Eye (tissue), 1 donor: ENCODE results near the gene HPSE.

Experiments
- DNase-seq: peaks from one replicate; pipeline ENCODE4 v3.0.0-alpha.2; 2015

The HPSE gene

DNA sequence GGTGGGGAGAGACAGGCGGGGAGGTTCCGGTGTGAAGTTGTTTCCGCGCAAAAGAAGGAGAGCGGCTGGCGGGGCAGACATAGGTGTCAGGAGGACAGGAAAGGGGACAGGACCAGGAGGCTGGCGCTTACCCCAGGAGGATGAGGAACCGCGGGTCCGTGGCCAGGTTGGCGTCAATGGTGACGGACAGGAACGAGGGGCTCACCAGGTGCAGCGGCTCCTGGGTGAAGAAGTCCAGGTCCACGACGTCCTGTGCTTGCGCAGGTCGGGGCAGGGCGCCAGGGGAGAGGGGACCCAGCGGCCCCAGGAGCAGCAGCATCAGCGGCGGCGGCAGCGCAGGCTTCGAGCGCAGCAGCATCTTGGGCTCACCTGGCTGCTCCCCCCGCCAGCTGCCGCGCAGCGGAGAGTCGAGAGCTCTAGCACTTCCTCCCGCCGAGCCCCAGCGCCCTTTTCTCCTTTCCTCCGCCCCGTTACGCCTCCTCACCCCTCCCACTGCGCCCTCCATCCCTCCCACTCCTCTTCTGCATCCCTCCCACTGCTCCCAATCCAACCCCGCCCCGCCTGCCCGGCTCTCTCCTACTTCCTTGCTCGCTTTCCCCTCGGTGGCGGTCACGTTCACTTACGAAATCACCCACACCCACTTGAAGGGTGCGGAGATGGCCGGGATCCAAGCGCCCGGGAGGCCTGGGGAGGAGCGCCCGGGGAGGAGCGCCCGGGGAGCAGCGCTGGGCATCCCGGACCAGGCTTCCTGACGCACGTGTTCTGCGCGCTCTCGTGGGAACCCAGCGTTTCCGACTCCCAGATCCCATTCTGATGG lies at the start of gene HPSE:
HPSE (minus strand) TSS at position 424 of the 817 bp plus-strand sequence; CDS start at position 358, 66 bp downstream.
- DNase-seq, result peak; percentile 84

DNA sequence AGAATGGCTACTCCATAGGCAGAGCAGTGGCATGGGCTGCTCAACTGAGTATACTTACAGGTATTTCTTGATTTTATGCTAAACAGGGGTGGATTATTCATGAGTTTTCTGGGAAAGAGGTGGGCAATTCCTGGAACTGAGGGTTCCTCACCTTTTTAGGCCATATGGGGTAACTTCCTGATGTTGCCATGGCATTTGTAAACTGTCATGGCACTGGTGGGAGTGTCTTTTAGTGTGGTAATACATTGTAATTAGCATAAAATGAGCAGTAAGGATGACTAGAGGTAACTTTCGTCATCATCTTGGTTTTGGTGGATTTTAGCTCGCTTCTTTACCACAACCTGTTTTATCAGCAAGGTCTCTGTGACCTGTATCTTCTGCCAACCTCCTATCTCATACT lies 48.2 kb upstream of the HPSE start:
- no peak for DNase-seq

GRCh38 chr4:83381173-83381572 lies 46.5 kb upstream of the HPSE start:
- no peak for DNase-seq

DNA sequence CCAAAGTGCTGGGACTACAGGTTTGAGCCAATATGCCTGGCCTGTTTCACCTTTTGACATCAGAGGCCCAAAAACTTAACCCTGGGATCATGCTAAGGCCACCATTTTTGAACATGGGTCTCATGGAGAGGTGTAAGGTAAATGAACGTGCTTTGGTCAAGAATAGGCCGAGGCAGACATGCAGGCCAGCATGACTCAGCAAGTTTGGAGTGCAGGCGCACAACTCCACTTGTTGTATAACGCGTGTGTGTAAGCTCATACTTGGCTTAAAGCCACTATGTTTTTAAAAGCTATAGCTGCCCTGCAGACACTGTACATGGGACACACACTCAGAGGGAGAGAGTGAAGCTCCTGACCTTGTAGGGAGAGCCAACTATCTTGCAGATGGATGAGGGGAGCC lies 43.8 kb upstream of the HPSE start:
- peak; percentile 27 for DNase-seq

DNA sequence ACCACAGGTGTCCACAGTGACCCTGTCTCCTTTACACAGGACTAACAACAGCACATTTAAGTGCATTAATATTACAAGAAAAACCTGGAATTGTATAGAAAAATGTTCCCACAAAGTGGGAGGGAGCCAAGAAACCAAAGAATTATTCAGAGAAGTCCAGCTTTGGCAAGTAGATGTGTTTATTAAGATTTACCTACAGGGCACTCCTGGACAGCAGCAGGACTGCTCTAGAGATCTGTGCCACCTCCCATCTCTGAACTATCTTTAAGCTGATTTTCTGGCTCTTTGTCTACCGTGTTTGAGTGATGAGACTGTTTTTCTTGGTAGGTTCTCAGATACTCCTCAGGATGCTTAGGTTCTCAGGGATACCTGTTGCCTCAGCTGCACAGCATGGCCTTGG lies 38.3 kb upstream of the HPSE start:
- no peak for DNase-seq

DNA sequence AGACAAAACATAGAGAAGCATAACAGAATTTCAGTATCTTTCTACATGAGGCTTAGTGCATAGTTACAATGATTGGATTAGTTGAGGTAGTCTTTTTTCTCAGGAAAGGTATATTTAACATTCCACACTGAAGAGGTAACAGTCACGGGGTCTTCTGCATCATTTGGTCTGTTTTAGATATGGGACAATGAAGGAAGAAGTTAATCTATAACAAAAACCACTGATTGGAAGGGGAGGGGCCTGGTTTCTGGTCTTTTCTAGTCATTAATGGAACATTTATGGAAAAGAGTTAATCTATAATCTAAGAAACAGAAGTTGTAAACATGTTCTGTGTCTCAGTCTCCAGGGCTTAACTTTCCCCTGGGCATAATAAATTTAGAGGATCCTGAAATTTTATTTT lies 37.3 kb upstream of the HPSE start:
- no peak for DNase-seq

- DNase-seq, result no peak
Observed at GRCh38 chr4:83371235-83371634, 36.6 kb upstream of the HPSE start.

DNA sequence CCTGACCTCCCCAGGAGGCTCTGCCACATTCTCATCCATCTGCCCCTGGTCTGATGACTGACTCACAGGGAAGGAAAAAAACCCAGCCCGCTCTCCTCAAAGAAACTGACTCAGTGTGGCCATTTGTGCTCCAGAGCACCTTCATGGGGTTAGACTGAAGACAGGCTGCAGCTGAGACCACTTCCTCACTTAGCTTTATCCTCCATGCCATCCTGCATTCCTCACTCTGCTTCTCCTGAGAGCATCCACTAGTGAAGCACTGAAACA lies 35.9 kb upstream of the HPSE start:
- DNase-seq, result no peak

DNA sequence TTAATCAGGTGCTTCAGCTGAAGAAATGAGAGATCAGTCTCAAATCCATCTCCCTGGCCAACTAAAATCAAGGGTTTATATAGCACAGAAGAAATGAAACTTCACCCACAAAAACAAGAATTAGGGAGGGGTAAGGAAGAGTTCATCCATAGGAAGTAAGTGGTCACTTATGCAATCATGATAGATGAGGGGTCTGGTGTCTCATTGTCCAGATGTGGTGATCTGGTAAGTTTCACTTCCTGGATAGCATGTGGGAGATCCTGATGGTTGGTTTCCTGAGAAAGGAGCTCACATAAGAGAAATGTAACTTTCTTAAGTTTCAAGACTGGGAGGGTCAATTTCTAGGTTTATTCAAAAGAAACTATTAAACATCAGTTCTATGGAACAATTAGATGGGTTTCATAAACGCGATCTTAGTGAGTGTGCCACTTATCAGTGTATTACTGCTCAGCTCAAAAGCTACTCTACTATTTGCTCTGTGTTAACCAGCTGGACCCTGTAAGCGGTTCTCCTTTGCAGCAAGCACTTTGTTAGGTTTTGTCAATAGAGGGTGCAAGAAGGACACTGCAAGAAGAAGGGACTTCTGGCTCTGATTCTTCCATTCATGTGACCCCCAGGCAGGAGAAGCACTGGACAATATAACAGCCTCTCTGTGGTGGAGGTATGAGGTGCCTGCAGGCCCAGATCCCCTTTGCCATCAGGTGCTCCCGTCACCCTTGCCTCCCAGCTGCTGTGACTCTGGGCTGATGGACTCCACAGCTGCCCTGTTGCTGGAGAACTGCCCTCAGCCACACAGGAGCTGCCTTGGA lies 35.4 kb upstream of the HPSE start:
- DNase-seq, result no peak

DNA sequence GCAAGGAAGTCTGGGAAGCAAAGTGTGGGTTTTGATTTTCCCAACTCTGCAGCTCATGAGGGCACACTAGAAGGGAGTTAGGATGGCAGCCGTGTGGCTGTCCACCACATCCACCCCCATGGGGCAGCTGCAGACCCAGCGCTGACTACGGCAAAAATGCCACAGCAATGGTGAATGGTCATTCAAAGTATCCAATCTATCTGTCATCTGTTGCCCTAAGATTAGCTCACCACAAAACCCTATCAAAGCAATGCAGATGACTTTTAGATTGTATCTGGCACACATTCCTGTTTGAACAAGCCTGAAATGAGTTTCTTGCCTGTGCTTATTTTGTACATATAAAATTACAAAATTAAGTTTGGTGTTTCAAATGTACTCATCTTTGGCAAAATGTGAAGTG lies 29.7 kb upstream of the HPSE start:
- DNase-seq, result no peak

GRCh38 chr4:83362492-83363329 lies 28.1 kb upstream of the HPSE start:
- no peak for DNase-seq

- no peak for DNase-seq
Observed at GRCh38 chr4:83361416-83362103, 26.9 kb upstream of the HPSE start.

- no peak for DNase-seq
Observed at GRCh38 chr4:83360018-83360417, 25.4 kb upstream of the HPSE start.

GRCh38 chr4:83358410-83358809 lies 23.8 kb upstream of the HPSE start:
- DNase-seq, result no peak

DNA sequence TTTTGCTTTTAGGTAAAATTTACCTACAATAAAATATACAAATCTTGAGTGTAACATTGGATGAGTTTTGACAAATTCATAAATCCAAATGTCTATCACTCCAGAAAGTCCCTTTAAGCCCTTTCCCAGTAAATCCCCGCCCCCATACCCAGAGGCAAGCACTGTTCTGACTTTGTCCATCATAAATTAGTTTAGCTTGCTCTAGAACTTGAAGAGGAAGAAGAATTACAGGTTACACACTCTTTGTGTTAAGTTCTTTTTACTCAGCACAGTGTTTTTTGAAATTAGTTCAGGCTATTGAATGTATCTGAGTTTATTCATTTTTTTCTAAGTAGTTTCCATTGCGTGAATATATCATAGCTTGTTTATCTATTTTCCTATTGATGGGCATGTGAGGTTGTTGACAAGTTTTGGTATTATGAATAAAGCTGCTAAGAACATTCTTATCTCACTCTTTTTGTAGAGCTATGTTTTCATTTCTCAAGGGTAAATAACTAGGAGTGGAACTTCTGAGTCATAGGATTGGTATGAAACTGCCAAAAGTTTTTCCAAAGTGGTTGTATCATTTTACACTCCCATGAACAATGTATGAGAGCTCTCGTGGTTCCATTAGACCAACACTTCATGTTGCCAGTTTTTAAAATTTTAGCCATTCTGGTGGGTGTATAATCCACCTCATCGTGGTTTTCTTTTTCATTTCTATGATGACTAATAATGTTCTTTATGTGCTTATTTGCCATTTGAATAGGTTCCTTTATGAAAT lies 22.4 kb upstream of the HPSE start:
- peak; percentile 48 for DNase-seq

DNA sequence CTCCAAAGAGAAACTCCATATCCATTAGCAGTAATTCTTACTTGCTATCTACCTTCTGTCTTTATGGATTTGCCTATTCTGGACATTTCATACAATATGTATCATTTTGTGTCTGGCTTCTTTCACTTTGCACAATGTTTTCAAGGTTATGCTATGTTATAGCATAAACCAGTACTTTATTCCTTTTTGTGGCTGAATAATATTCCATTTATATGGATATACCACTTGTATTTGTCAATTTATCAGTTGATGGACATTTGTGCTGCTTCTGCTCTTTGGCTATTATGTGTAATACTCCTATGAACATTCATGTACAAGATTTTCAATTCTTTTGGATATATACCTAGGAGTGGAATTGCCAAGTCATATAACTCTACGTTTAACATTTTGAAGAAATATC lies 18.9 kb upstream of the HPSE start:
- no peak for DNase-seq

DNA sequence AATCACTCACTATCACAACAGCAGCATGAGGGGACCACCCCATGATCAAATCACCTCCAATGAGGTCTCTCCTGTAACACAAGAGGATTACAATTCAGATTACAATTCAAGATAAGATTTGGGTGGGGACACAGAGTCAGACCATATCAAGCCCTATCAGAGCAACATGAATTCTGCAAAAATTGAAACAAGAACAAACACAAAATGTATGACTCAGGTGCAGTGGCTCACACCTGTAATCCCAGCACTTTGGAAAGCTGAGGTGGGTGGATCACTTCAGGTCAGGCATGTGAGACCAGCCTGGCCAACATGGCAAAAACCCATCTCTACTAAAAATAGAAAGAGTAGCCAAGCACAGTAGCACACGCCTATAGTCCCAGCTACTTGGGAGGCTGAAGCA lies 13.4 kb upstream of the HPSE start:
- DNase-seq, result no peak

DNA sequence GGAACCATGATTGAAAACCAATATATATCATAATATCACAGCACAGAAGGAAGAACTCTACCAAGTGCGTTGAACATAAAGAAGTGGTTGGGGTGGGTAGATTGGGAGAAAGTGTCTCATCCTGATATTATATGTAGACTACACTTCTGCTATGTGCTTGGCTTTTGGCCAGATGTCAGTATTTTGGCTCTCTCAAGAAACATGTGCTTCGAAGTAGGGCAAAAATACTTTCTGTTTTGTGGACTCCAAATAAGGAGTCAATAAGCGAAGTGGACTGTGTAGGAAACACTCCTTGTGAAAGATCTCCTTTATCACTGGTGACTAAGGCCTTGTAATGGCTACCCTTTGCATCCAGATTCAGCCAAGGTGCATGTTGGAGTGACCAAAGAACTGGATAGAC lies 7.8 kb upstream of the HPSE start:
- no peak for DNase-seq

DNA sequence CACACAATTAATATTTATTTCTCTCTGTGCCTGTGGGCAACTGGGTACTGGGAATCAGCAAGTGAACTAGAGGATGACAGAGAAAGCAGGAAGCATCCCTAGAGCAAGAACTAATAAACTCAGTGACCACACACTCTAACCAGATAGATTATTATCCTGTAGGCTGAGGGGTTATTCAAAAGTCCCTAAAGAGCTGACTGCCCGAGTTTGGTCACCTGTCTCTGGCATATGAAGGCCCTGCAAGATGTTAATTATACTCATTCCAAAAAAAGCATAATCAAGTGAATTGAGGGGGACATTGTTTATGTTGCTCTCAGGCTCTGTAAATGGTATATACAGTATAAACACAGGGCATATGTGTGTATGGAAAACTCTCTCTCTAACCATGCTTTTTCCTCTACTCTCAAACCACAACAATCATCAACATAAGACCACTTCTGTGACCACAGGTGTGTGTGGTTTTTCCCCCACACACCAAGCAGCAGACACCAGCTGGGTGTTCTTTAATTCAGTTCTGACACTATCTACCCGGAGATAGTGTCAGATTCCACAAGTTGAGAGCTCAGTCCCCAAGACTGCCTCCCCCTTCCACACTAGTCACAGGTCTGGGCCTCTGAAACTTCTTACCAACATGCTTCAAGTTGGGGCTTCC lies 6.2 kb upstream of the HPSE start:
- no peak for DNase-seq

DNA sequence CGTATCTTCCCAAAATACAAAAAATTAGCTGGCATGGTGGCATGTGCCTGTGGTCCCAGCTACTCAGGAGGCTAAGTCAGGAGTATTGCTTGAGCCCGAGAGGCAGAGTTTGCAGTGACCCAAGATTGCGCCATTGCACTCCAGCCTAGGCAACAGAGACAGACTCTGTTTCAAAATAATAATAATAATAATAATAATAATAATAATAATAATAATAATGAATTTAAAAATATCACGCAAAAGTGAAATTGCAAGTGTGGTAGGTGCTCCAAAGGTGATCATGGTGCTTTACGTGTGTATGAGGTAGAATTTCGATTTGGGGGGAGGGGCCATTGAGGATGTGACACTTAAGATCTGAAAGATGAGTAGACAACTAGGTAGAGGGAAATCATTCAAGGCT lies 4.9 kb upstream of the HPSE start:
- no peak for DNase-seq

DNA sequence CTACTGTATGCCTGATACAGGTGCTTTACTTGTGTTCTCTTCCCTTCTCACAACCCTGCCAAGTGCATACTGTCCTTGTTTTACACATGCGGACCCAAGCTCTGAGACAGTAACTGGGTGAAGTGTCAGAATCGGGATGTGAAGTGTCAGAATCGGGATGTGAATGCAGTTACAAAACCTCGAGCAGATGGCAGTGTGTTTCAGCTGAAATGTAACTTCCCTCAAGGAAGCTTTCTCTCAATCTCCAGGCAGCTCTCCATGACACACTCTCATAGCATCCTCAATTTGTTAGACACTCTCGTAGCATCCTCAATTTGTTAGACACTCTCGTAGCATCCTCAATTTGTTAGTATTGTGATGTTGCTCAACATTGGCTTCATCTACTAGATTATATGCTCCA lies 1.1 kb upstream of the HPSE start:
- DNase-seq, result no peak

DNA sequence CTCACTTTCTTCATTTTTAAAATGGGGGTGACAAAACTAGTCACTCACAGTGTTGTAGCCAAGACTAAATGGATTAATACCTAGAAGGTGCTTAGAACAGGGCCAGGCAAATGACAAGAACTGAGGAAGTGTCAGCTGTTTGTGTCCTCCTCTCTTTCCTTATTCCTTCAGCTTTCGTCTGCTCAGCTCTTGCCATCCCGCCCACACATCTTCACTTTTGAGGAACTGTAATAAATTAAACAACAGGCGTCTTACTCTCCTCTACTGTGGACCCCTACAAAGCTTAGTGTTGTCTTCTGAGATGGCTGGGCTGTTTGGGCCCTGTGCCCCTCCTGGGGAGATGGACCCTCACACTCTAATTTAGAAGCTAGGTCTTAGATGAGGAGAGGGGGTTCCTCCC lies 2.7 kb downstream of the HPSE start:
- no peak for DNase-seq
